ENCODE measurements around the gene GBGT1.
A peak's percentile ranks its signal among the peaks of the same experiment; 100 is the strongest.

GBGT1 gene

GRCh38 chr9:133143639-133144141 is 20.0 kb downstream of the GBGT1 start:
- DNase-seq (ENCODE audit: low read depth in 2 of 2), result no peak

- DNase-seq (ENCODE audit: low read depth in 2 of 2), result no peak
These were observed 20.8 kb downstream of the GBGT1 start for GRCh38 chr9:133142684-133143622.

GRCh38 chr9:133141833-133142595 is 21.7 kb downstream of the GBGT1 start:
- DNase-seq (ENCODE audit: low read depth in 2 of 2), result no peak

- DNase-seq (ENCODE audit: low read depth in 2 of 2), result no peak
These were observed 23.1 kb downstream of the GBGT1 start for GRCh38 chr9:133140606-133141005.

- DNase-seq (ENCODE audit: low read depth in 2 of 2), result no peak
These were observed 23.6 kb downstream of the GBGT1 start for GRCh38 chr9:133140174-133140505.

- no peak for DNase-seq (ENCODE audit: low read depth in 2 of 2)
These were observed 24.2 kb downstream of the GBGT1 start for GRCh38 chr9:133139246-133140173.

GRCh38 chr9:133137451-133138231 is 26.1 kb downstream of the GBGT1 start:
- DNase-seq (ENCODE audit: low read depth in 2 of 2), result no peak

GRCh38 chr9:133135146-133135745 is 28.5 kb downstream of the GBGT1 start:
- DNase-seq (ENCODE audit: low read depth in 2 of 2), result peak; percentile 41 to 48

GRCh38 chr9:133134388-133135145 is 29.1 kb downstream of the GBGT1 start:
- DNase-seq (ENCODE audit: low read depth in 2 of 2), result no peak

GRCh38 chr9:133133681-133134387 is 29.9 kb downstream of the GBGT1 start:
- DNase-seq (ENCODE audit: low read depth in 2 of 2), result peak; percentile 44

- DNase-seq (ENCODE audit: low read depth in 2 of 2), result no peak
These were observed 31.5 kb downstream of the GBGT1 start for GRCh38 chr9:133132174-133132573.

- DNase-seq (ENCODE audit: low read depth in 2 of 2), result no peak
These were observed 32.2 kb downstream of the GBGT1 start for GRCh38 chr9:133131506-133131905.

GRCh38 chr9:133130685-133131244 is 32.9 kb downstream of the GBGT1 start:
- no peak for DNase-seq (ENCODE audit: low read depth in 2 of 2)

- no peak for DNase-seq (ENCODE audit: low read depth in 2 of 2)
These were observed 34.5 kb downstream of the GBGT1 start for GRCh38 chr9:133129001-133129795.

- DNase-seq (ENCODE audit: low read depth in 2 of 2), result no peak
These were observed 35.6 kb downstream of the GBGT1 start for GRCh38 chr9:133128152-133128551.

- no peak for DNase-seq (ENCODE audit: low read depth in 2 of 2)
These were observed 36.3 kb downstream of the GBGT1 start for GRCh38 chr9:133127340-133127981.

- no peak for DNase-seq (ENCODE audit: low read depth in 2 of 2)
These were observed 36.9 kb downstream of the GBGT1 start for GRCh38 chr9:133126697-133127339.
